ENCODE results near the gene ACO2. TPM values are rescaled to one million over a fixed set of nuclear protein-coding genes. Genes with fewer than 3 reads are reported as not detected.

The ACO2 gene
- total and polyA plus RNA-seq, 2 of the 13 experiments (the other 11 are each of a cell fraction or from before 2014, with no cell fraction given), result 19.2 to 45.6 TPM

GRCh38 chr22:41568811-41569210 is 99.9 kb downstream of the ACO2 start:
- H3K79me2 ChIP-seq (ENCODE audit: insufficient read depth, low read length), result no peaks in the 10 kb centered on the region
- no peak overlapping the region for H3K27ac ChIP-seq (ENCODE audit: extremely low read length, insufficient read depth, low read length)
- DNase-seq (ENCODE audit: low spot score), result no peak
- H3K4me2 ChIP-seq (ENCODE audit: low read depth, low read length), result no peak overlapping the region
- TF ChIP-seq MEIS2 (CRISPR knock-in tag; IDR thresholded peaks at IDR 0.05), result no peak
- no peak for TF ChIP-seq ZNF484 (CRISPR knock-in tag; IDR thresholded peaks at IDR 0.05; ENCODE audit: borderline replicate concordance, low read depth)
- no peak for TF ChIP-seq ZBTB26 (CRISPR knock-in tag; IDR thresholded peaks at IDR 0.05; ENCODE audit: borderline replicate concordance)
- TF ChIP-seq TBX3 (IDR thresholded peaks at IDR 0.05; ENCODE audit: borderline replicate concordance), result no peak
- no peak for TF ChIP-seq ZNF431 (CRISPR knock-in tag; IDR thresholded peaks at IDR 0.05; ENCODE audit: borderline replicate concordance, low read depth)
- TF ChIP-seq KAT8 (CRISPR knock-in tag; IDR thresholded peaks at IDR 0.05), result no peak
- no peak for TF ChIP-seq FOSL2 (CRISPR knock-in tag; IDR thresholded peaks at IDR 0.05)
- ChIA-PET POLR2A (interaction anchor here (0.6 to 1.4 kb wide), 4 partner anchors 10 to 53 kb away, joined by 3 to 4 read pairs (median 4); partner anchors contain the start of genes DESI1 and XRCC6), CTCF (ENCODE audit: low intra/inter-chr PET ratio, low total read pairs) (no interaction called here)
- H3K9ac ChIP-seq (ENCODE audit: insufficient read depth, low read depth, low read length), result no peak overlapping the region
- peaks cover 19% of the 10 kb centered on the region for H3K4me1 ChIP-seq (ENCODE audit: insufficient read depth, low read length)
- WGBS (ENCODE audit: low lambda C conversion rate), result 35% methylated on average over 7 of the region's 7 CpGs
- no peak for FAIRE-seq
- no peaks in the 10 kb centered on the region; a peak in 1 of 5 replicates for H3K27me3 ChIP-seq (ENCODE audit: control insufficient read depth in 1 of 2, insufficient read depth in 2 of 2, low read length in 2 of 2)
- H4K20me1 ChIP-seq (ENCODE audit: insufficient read depth, low read length), result no peaks in the 10 kb centered on the region
- in situ Hi-C loops (cut with HindIII; ENCODE audit: extremely low pct_ligation_motif_present, low pct_unique_long_range_greater_than_20kb) (no loop called here), intact Hi-C loops (cut with micrococcal nuclease; ENCODE audit: unreplicated experiment) (no loop called here)
- no TSS peak for BruUV-seq (replicated peaks)
- H3K36me3 ChIP-seq (replicated peaks in 1 of 2; ENCODE audit: control insufficient read depth in 1 of 2, insufficient read depth in 2 of 2, low read length in 2 of 2), result no peaks in the 10 kb centered on the region
- no peak for ATAC-seq
- H3K9me3 ChIP-seq (ENCODE audit: low read length), result no peaks in the 10 kb centered on the region
- H2AFZ ChIP-seq (ENCODE audit: low read length), result no peak overlapping the region
- H3K4me3 ChIP-seq (replicated peaks in 1 of 3; ENCODE audit: insufficient read depth in 1 of 3, low read depth in 2 of 3, low read length in 3 of 3), result no peak overlapping the region

- in situ Hi-C loops (cut with HindIII; ENCODE audit: extremely low pct_ligation_motif_present, low pct_unique_long_range_greater_than_20kb), result no loop called here
These were observed 101.3 kb downstream of the ACO2 start for GRCh38 chr22:41570221-41570620.

More at GRCh38 chr22:41570221-41570620, 101.3 kb downstream of the ACO2 start:
- WGBS (ENCODE audit: low lambda C conversion rate), result 0% methylated on average over 3 of the region's 3 CpGs
- no peak for ATAC-seq
- H3K36me3 ChIP-seq (replicated peaks in 1 of 2; ENCODE audit: control insufficient read depth in 1 of 2, insufficient read depth in 2 of 2, low read length in 2 of 2), result no peaks in the 10 kb centered on the region
- no peak overlapping the region for H2AFZ ChIP-seq (ENCODE audit: low read length)
- ChIA-PET POLR2A (no interaction called here), CTCF (ENCODE audit: low intra/inter-chr PET ratio, low total read pairs) (no interaction called here)
- intact Hi-C loops (cut with micrococcal nuclease; ENCODE audit: unreplicated experiment), result no loop called here
- no peak overlapping the region for H3K9ac ChIP-seq (ENCODE audit: insufficient read depth, low read depth, low read length)
- H3K79me2 ChIP-seq (ENCODE audit: insufficient read depth, low read length), result no peaks in the 10 kb centered on the region
- DNase-seq (ENCODE audit: low spot score), result no peak
- BruUV-seq (replicated peaks), result no TSS peak
- H4K20me1 ChIP-seq (ENCODE audit: insufficient read depth, low read length), result no peaks in the 10 kb centered on the region
- no peaks in the 10 kb centered on the region; a peak in 1 of 5 replicates for H3K27me3 ChIP-seq (ENCODE audit: control insufficient read depth in 1 of 2, insufficient read depth in 2 of 2, low read length in 2 of 2)
- FAIRE-seq, result no peak
- no peak overlapping the region for H3K4me3 ChIP-seq (replicated peaks in 1 of 3; ENCODE audit: insufficient read depth in 1 of 3, low read depth in 2 of 3, low read length in 3 of 3)
- no peak overlapping the region for H3K4me2 ChIP-seq (ENCODE audit: low read depth, low read length)
- peaks cover 10% of the 10 kb centered on the region for H3K4me1 ChIP-seq (ENCODE audit: insufficient read depth, low read length)
- TF ChIP-seq NFE2L2 (IDR thresholded peaks at IDR 0.05; ENCODE audit: low read length) (no peak), ZSCAN5A (CRISPR knock-in tag; IDR thresholded peaks at IDR 0.05; ENCODE audit: borderline replicate concordance) (no peak), E2F5 (CRISPR knock-in tag; conservative IDR thresholded peaks at IDR 0.05) (no peak), ZNF564 (CRISPR knock-in tag; IDR thresholded peaks at IDR 0.05) (no peak), CENPX (CRISPR knock-in tag; IDR thresholded peaks at IDR 0.05) (no peak), ZNF260 (CRISPR knock-in tag; IDR thresholded peaks at IDR 0.05; ENCODE audit: borderline replicate concordance, low read depth) (no peak), CENPT (CRISPR knock-in tag; IDR thresholded peaks at IDR 0.05; ENCODE audit: low read depth) (no peak), KMT2A (CRISPR knock-in tag; IDR thresholded peaks at IDR 0.05) (no peak), YEATS4 (CRISPR knock-in tag; IDR thresholded peaks at IDR 0.05; ENCODE audit: borderline replicate concordance) (no peak), SP5 (CRISPR knock-in tag; IDR thresholded peaks at IDR 0.05; ENCODE audit: borderline replicate concordance, low read depth) (no peak)
- H3K27ac ChIP-seq (ENCODE audit: extremely low read length, insufficient read depth, low read length), result no peak overlapping the region
- H3K9me3 ChIP-seq (ENCODE audit: low read length), result no peaks in the 10 kb centered on the region

Measured in HepG2 (cell line).